Measurements from ENCODE around the gene DCAF7.

GRCh38 chr17:63519972-63520882, 30.1 kb upstream of the DCAF7 start:
- peak; percentile 18 to 31 for TF ChIP-seq RAD21 (IDR thresholded peaks at IDR 0.05)
- TF ChIP-seq CTCF (IDR thresholded peaks at IDR 0.05; ENCODE audit: low read depth, low read length, missing input control) = no peak
- TF ChIP-seq TAF1 (conservative IDR thresholded peaks at IDR 0.05) = no peak
- TF ChIP-seq GABPA (IDR thresholded peaks at IDR 0.05 in 1 of 2, conservative IDR thresholded peaks at IDR 0.05 in 1 of 2) = peak in 1 of 2 donors; percentile 51
- TF ChIP-seq SP1 (IDR thresholded peaks at IDR 0.05) = peak; percentile 74
- TF ChIP-seq ATF3 (IDR thresholded peaks at IDR 0.05) = no peak
- TF ChIP-seq REST (IDR thresholded peaks at IDR 0.05) = peak; percentile 94
- TF ChIP-seq EGR1 (IDR thresholded peaks at IDR 0.05; ENCODE audit: low read depth in 2 of 2) = no peak
- peak; percentile 49 for TF ChIP-seq FOXA1 (IDR thresholded peaks at IDR 0.05)
- peak; percentile 83 for TF ChIP-seq YY1 (IDR thresholded peaks at IDR 0.05)
